Inflammatory macrophage treated with lipopolysaccharide for 1 hour (primary cell): ENCODE results near the gene SDCCAG8.
A peak's percentile ranks its signal among the peaks of the same experiment; 100 is the strongest.

Experiments used
- DNase-seq, 2 donors: peaks; one replicate each; pipeline ENCODE4 v3.0.0-alpha.2; 2020 to 2022

Gene SDCCAG8

DNA sequence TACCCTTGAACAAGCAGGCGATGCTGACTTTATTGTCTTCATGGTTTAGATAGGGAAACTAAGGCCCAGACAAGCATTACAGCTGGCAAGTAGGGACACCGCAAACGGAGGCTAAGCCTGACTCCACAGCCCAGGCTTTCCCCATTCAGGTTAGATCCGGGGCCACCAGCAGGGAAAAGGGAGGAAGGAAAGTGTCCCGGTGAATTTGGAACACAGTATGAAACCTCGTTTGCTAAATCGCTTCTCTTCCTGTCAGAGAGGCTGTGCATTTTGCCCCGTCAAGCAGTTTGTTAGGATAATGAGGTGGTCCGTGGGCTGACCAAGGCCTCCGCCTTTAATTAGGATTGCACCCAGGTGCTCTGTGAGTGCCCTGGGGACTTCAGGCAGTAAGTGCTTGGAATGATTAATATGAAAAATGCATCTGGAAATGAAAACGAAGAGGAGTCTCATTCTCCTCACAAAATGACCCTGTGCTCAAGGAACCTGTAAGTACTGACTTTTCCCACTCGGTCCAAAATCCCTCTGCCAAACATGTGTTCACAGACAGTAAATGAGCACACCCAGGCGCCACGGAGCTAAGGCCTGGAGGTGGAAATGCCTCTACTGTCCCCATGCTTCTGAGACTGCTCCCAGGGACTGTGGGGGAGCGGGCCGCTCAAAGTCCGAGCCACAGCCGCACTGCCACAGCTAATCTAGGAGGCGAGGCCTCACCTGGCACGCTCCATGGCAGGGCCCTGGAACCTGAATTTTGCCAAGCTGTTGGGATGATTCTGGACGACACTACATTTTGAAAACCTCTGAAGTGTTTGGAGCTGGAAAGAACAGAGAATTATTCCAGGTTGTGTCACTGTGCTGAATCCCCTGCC, 234.1 kb downstream of the SDCCAG8 start:
- DNase-seq = no peak

DNA sequence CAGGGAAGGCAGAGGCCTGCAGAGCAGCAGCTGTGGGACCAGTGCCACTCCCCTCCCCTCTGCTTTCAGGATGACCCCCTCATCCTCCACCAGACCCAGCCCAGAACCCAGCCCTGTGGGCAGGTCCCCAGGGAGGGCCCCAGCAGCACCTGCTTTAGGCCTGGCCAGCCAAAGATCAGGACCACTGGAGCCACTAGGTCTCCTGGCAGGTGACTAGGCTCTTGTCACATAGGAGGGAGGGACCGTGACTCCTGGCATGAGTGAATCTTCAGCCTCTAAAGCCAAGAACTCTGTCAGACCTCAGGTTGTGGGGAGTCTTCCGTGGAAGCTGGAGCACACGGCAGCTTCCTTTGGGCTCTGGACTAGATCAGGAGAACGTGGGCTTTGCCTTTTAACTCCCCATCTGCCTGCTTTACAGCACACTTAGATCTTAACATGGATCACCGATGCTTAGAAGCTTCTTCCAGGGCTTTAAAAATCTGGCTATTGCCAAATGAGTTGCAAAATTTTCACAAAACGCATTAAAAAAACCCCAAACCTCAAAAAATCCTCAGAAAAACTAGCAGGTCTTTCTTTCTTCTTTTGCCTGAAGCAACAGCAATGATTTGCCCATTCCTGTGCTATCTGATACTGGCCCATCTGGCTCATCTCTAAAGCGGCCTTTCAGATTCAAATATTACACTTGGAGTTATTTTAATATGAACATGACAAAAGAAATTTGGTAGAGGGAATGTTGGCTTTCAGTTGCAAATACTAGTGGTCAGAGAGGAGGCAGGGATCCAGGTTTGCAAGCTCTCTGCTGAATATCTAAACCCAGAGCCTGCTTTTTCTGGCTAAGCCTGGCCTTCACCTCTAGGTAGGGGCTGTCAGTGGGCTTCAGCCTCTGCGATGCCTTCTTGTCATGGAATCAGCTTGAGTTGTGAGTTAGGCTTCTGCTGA, 235.2 kb downstream of the SDCCAG8 start:
- no peak for DNase-seq

DNA sequence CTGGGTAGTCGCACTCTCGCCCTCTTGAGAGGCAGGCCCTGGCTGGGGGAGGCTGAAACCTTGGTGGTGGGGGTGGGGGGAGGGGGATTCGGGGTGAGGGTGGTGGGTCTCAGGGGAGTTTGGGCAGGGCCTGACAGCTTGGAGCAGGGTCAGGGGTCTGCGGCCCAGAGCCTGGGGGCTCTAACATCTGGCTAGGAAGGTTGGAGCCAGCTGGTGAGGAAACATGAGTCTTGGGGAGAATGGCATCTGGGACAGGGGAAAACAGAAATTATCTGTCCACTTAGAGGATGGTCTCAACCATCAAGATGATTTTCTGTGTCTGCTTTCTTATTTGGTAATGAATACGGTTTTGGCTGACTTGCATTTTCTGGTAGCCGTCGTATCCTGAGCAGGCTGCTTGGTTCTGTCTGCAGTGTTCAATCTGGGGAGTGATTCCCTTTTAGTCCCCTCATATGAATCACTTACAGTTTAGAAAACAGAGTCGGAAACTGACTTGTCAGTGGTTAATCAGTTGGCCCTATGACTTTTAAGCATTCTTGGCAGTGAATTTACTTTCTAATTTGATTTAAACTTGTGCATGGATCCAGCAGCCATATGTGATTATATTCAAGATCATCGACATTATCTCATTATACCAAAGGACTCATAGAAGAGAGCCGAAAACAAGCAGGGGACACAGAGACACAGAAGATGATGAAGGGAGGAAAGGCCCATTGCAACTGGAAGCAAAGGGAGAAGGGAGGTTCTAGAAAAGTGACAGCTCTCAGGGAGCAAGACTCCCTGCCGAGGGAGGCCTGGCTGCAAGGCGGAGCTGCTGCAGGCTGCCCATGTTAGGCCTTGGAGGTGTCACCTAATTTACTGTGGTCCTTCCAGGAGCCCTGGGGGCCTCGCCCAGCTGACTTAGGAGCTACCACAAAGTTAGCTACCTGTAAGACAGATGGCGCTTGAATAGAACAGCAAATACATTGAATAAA, 237.6 kb downstream of the SDCCAG8 start:
- DNase-seq = no peak

DNA sequence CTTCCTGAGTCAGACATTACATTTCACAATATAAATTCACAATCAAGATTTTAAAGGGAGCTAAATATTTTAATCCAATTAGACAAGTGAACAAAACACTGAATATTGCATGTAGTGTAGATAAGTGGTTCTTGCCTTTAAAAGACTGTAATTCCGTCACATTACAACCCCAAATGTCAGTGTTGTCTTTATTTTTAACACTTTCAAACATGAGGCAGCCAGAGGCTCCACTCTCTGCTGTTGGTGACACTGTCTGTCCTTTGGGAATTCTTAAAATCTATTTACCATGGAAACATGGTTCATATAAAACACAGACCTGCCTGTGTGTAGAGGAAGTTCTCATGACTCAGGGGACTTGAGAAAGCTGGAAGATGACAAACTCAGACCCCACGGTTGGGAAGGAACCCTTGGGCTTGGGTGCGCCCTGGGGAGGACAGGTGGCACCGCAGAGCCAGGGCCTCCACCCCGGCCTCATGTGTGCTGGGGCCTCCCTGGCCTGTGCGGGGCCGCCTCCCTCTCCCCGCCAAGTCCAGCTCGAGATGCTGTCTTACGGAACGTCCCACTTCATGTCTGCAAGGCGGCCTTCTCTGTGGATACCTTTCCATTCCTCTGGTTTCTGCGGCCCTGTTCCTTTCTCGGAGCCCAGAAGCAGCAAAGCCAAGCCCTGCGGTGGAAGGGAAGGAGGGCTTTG, 239.0 kb downstream of the SDCCAG8 start:
- no peak for DNase-seq

DNA sequence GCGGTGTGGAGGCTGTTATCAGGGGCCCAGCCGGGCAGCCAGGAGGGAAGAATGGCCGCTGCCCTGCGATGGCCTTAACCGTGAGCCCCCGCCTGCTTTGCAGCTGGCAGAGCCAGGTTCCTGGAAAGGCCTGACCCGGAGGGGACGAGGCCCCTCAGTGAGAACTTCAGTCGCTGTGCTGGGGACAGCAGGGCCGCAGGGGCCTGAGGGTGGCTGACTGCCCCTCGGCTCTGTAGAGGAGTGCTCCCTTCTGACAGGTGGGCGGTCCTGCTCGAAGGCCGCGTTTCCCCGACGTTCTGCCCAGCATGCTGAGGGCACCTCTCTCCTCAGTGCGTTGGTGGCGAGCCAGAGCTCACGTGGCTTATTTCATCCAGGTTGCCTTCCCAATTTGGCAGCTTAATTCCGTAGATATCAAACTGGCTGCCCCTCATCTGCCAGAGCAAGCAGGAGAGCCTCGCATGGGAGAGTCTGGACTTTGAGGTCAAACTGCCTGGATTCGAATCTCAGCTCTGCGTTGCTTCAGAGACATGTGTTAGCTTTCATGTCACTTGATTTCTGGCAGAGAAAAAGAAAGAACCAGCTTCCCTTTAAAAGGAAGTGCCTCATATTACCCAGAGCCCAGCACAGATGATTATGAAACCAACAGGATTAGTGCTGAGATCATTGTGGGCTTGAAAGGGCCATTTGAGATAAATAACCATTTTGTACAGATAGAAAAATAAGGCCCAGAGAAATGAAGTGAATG, 239.8 kb downstream of the SDCCAG8 start:
- DNase-seq = peak; percentile 77 to 83

DNA sequence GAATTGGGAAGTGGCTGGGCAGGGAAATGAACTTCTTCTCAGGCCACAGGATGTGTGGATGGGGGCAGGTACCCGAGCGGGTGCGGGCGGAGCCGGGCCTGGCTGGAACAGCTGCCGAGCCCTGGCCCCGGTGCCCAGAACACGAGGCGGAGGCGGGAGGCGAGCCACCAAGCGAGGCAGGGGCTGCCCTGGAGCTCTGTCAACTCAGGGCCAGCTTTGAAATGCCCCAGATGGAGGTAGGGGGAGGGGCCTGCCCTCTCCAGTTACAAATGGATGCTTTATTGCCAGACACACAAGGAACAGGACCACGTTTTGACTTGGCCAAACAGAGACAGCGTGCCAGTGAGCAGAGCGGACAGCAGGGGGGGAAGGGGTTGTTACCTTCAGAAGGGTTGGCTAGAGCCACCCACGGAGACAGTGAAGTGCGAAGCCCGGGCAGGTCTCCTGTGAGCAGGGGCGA, 240.4 kb downstream of the SDCCAG8 start:
- DNase-seq = no peak

DNA sequence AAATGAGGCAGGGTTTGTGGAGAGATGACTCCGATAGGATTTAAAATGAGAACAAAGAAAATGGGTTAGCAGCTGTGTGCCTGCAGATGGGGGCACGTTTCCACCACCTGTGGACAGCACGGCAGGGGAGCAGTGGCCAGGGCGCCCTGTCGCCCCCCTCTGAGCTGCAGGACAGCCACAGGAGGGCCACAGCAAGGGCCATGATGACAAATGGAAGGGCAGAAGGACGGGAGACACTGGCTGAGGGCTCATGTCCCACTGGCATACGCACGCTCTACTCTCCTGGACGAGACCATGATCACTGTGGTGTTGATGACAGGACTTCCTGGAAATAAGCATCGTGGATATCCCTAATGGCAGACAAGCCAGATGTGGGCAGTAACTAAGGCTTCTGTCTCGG, 241.0 kb downstream of the SDCCAG8 start:
- DNase-seq = no peak

DNA sequence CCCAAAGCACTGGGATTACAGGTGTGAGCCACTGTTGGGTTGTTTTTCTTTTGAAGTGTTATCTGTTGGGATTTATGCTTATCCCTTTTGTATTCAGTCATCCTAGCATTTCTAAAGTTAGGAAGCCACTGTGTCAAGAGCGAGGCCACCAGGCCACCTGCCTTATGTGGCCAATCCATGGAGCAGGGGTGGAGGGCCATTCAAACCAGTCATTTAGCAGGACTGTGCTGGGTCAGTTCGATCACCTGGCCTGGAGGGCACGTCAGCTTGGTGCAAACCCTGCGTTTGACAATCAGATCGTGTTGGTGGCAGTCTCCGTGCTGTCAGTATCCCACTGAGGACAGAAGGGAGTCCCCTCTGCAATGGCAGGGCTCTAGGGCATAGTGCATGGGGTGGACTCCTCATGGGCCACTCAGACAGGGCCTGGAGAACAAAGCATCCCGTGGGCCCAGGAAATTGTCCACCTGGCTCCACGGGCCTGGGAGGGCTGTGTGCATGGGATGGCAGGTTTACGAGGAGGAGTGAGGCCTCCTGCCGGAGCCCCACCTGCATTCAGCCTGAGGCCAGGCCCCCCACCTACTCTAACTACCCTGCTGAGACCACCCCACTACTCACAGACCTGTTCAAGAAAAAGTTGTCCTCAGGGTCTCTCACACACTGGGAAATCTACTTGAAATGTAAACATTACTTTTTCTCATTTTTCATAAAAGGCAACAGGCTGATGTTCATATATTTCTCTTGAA, 242.3 kb downstream of the SDCCAG8 start:
- DNase-seq = no peak

DNA sequence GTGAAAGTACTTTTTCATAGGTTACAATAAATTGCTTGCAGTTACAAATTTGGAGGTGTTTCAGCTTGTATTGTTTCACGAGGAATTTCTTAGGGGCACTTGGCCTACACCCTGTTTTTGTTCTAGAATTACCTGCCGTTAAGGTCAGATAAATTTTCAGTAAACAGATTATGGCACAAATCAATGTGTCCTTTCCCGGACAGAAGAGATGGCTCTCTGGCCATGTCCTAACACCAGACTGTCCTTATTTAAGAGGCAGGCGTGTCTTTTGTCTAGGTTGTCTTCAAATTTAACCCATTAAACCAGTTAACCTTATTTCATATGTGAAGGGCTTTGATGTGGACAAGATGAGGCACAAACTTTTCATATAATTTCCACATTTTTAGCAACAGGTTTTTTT, 243.4 kb downstream of the SDCCAG8 start:
- no peak for DNase-seq

DNA sequence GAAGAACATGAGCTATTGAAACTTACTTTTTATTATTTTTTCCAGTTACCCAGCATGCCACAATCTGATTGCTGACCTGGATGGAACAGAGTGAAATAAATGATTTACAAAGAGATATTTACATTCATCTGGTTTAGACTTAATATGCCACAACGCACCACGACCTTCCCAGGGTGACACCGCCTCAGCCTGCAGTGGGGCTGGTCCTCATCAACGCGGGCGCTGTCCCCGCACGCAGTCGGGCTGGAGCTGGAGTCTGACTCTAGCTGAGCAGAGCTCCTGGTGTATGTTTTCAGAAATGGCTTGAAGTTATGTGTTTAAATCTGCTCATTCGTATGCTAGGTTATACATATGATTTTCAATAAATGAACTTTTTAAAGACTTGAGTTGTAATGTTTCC, 243.9 kb downstream of the SDCCAG8 start:
- no peak for DNase-seq

DNA sequence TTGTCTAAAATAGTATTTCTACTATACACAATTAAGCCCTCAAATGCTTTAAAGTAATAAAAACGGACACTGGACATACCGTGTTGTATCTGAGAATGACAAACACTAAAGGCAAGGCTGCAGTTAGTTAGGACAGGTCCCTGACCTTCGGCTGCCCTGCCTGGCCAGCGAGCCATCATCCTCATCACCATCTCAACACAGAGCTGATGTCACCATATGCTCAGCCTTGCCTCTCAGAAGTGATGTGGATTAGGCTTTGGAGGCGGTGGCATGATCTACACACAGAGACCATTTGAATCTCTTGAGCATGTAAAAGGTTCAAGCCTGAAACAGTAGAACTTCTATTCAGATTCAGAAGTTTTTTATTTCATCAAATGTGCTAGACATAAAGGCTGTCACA, 244.7 kb downstream of the SDCCAG8 start:
- no peak for DNase-seq

DNA sequence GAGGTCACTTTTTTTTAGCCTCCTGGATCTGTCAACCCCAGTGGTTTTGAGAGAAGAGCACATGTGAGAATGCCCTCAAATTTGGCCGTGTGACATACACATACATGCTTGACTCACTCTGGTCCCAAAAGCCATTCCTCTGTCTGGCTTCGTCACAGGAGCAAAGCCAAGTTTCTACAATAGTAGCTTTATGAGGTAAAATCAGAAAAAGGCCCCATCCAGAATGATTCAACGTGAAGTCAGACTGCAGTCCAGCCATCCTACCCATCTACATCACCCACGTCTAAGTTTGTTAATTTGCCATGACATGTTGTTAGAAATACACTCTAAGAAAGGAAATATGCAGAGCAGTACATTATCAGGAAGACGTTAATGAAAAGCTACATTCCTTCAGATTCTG, 245.2 kb downstream of the SDCCAG8 start:
- no peak for DNase-seq

DNA sequence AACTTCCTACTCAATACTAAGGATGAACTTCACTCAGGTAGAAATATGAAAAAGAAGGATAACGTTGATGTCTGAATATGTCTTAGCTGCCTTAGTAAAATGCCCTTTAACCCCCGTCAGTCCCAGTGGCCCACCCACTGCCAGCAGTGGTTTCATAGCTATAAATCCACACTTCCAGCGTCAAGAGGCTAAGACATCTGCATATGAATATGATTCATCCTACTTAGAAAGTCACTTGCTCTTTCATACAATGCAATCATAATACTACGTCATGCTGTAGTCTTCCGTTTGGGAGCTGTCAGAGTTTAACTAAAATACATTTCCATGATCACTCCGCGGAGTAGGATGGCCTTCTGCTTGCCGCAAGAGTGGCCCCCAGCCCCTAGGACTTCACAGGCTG, 247.3 kb downstream of the SDCCAG8 start:
- DNase-seq = no peak

DNA sequence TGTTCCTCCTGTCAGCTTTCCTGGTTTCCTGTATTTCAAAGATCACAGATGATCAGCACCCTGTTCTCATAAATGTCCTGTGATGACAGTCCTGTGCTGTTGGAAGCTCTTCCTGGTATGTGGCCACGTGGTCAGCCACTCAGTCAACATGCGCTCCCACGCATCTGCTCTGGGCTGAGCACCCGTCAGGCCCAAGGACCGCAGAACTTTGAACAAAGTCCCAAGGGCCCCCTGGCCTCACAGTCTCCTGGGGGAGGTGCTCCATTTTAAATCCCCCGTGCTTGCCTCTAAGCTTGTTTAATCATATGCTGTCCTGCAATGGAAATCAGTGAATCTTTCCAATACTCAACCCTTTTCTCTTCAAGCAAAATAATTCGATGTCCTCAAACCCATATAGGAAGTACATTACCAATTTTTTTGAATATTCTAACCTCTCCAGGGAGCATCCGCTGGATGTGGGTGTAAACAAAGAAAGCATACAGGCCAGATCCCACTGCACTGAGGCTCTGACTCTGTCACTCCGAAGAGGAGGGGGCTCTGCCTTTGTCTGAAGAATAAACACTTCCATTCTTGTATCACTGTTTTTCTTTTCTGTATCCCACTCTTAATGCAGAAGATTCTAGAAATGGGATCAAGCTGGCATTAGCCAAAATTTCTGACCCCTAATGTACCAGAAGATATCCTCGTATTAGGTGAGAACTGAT, 250.3 kb downstream of the SDCCAG8 start:
- DNase-seq = no peak

DNA sequence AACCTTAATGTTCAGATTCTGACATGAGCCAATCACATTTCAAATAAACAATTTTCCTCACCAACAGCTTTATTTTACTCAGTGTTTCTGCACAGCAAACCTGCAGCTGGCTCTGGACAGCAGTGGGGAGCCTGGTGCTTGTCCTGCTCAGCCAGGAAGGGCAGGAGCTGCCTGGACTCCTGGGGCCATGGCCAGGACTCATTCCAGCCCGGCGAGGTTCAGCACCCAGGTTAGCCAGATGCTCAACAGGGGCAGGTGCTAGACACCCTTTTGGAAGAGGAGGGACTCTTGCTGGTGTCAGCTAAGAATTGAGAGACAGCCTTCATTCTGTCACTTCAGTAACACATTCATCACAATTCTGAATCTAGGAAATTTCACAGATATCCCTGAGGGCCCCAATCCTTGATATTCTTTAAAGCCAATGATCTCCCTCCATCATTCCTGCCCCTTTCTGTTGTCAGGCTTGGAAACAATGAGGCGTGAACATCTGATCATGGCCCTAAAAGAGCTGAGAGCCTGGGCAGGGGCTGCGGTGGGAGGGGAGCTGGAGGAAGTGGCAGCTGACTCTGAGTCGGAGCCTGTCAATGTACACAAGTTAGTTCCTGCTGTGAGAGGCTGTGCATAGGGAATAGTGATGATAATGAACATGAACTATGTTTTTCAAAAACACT, 251.3 kb downstream of the SDCCAG8 start:
- DNase-seq = peak; percentile 14 to 51

DNA sequence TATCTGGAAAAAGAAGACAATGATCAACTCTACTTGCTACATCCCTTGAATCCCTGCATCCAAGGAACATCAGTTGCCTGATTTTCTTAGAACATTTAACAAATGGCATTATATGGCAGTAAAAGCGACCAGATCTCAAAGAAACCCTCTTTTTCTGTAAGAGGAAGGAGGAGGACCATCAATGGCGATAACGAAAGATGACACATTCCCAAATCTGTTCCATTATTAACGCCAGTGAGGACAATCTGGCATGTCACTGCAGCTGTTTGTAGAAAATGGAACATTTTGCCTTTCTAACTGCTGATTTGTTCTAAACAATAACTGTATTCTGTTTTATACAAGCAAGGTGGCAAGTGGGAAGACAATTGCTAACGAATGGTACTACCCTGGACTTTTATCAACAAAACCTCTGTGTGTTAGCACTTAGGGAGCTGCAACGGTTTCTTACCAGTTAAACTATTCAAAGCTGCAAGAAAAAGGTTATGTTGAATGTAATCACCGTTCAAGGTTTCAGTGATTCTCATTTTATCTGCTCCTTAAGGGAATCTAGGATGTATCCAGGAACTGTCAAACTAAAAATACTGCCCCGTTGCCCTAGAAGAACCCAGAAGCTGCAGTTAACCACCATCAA, 251.9 kb downstream of the SDCCAG8 start:
- DNase-seq = no peak

DNA sequence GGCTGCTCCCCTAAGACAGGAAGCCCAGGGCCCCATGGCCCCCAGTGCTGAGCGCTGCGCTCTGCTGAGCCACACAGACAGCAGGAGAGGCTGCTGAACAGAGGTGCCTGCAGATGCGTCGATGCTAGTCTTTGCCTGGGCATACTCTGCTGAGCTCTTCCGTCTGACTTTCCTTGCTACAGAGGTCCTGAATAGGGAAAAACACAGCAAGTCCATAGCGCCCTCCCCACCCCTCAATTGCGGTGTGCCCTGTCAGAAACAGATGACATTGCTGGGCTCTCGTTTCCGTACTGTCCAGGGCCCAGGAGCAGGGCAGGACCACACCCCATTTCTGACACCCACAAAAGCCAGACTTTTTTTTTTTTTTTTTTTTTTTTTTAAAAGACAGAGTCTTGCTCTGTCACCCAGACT, 252.5 kb downstream of the SDCCAG8 start:
- DNase-seq = no peak

DNA sequence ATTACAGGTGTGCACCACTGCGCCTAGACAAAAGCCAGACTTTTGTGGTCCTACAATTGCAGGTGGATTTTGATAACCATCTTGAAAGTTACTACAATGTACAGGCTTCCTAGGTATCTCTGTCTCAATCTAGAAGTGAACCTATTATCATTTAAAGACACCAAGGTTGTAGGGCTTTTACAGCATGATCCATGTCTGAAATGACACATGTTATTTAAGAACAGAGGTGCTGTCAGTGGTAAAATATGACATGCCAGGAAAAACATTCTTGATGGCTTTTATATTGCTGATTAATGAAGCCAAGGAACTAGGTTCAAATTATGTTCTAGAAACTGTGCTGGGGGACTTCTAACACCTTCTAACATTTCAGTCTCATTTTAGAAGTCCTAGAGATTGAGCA, 253.1 kb downstream of the SDCCAG8 start:
- DNase-seq = no peak

DNA sequence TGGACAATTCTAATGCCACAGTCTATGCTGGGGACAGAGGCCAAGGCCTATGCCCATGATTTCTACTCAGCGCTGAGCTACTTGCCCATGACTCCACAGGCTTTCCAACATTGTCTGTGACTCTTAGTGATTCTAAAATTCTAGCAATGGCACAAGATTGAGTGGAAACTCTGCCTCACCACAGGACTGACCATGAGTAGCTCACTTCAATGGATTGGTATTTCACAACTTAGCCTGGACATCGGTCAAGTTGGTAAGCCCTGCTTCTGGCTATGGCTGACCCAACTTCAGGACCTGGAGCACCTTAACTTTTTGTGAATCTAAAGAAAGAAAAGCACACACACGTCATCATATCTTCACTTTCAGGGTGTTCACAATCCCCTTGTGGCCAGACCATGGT, 255.1 kb downstream of the SDCCAG8 start:
- DNase-seq = no peak
